Right atrium auricular region (tissue), 2 donors: ENCODE data around the gene SYCN. TPM values are rescaled to one million over a fixed set of nuclear protein-coding genes. Genes with fewer than 3 reads are reported as not detected.

ENCODE experiments used
- DNase-seq: peaks from one replicate; pipeline ENCODE4 v3.0.0-alpha.2; 2019; ENCODE audit warnings: low spot score
- H3K27ac ChIP-seq, 2 donors: fragments of 200-600 bp; sonication (generic); 1 replicate in 1 of 2; 2 replicates in 1 of 2; pipeline ENCODE4 v1.5.1; 2016 to 2019
- H3K27me3 ChIP-seq, 2 donors: fragments of 200-600 bp; sonication (generic); one replicate each; pipeline versions ENCODE4 v1.5.1 to v1.6.0; 2017 to 2019
- H3K36me3 ChIP-seq: fragments of 200-600 bp; sonication (generic); one replicate; pipeline ENCODE4 v1.5.1; 2016
- H3K4me1 ChIP-seq, 2 donors: fragments of 200-600 bp; sonication (generic); one replicate each; pipeline versions ENCODE4 v1.5.1 to v1.6.0; 2017 to 2019
- H3K4me3 ChIP-seq, 2 donors: fragments of 200-600 bp; sonication (generic); 1 replicate in 1 of 2; 2 replicates in 1 of 2; pipeline ENCODE4 v1.5.1; 2017 to 2019; ENCODE audit warnings: mild to moderate bottlenecking in 1 of 2, moderate library complexity in 1 of 2
- H3K9me3 ChIP-seq, 2 donors: fragments of 200-600 bp; sonication (generic); one replicate each; pipeline ENCODE4 v1.5.1; 2019
- CTCF ChIP-seq, 2 donors: fragments of 200-600 bp; sonication (generic); IDR thresholded peaks; one replicate each; pipeline ENCODE4 v1.5.1; 2019; ENCODE audit warnings: antibody characterized with exemption in 2 of 2
- total RNA-seq, 2 donors: library from RNA; depleted of rRNA; stranded (reverse); fragments of >200 nt; gene quantifications; one replicate each; pipeline ENCODE4 v1.1.0, GENCODE V29; 2016

Gene SYCN
- total RNA-seq, 2 donors from 2014 or later = not detected

- no peak overlapping the region for H3K4me3 ChIP-seq
- TF ChIP-seq CTCF (IDR thresholded peaks at IDR 0.05) = no peak
- H3K36me3 ChIP-seq = peaks cover 53% of the 10 kb centered on the region
- no peaks in the 10 kb centered on the region for H3K4me1 ChIP-seq
- no peak for DNase-seq
- H3K27ac ChIP-seq = no peak overlapping the region
- H3K27me3 ChIP-seq = no peaks in the 10 kb centered on the region
- H3K9me3 ChIP-seq = no peaks in the 10 kb centered on the region
Measured at GRCh38 chr19:39174142-39174541, 29.9 kb downstream of the SYCN start.

- Histone ChIP-seq H3K4me1 (no peaks in the 10 kb centered on the region), H3K4me3 (no peak overlapping the region), H3K9me3 (no peaks in the 10 kb centered on the region), H3K36me3 (peaks cover 48% of the 10 kb centered on the region), H3K27ac (no peak overlapping the region), H3K27me3 (no peaks in the 10 kb centered on the region)
- no peak for TF ChIP-seq CTCF (IDR thresholded peaks at IDR 0.05)
- no peak for DNase-seq
Measured at GRCh38 chr19:39173502-39173991, 30.5 kb downstream of the SYCN start.

GRCh38 chr19:39172700-39173501, 31.2 kb downstream of the SYCN start:
- peaks cover 41% of the 10 kb centered on the region for H3K36me3 ChIP-seq
- no peak for DNase-seq
- no peak for TF ChIP-seq CTCF (IDR thresholded peaks at IDR 0.05)
- no peaks in the 10 kb centered on the region for H3K4me1 ChIP-seq
- no peak overlapping the region for H3K4me3 ChIP-seq
- H3K27me3 ChIP-seq = no peaks in the 10 kb centered on the region
- no peak overlapping the region for H3K27ac ChIP-seq
- H3K9me3 ChIP-seq = no peaks in the 10 kb centered on the region

- Histone ChIP-seq H3K27ac (no peak overlapping the region), H3K4me3 (no peak overlapping the region), H3K9me3 (no peaks in the 10 kb centered on the region), H3K4me1 (peaks cover 0 to 10% of the 10 kb centered on the region in 2 donors), H3K27me3 (no peaks in the 10 kb centered on the region), H3K36me3 (peaks cover 32% of the 10 kb centered on the region)
- no peak for DNase-seq
- no peak for TF ChIP-seq CTCF (IDR thresholded peaks at IDR 0.05)
Measured at GRCh38 chr19:39171479-39172465, 32.3 kb downstream of the SYCN start.

DNA sequence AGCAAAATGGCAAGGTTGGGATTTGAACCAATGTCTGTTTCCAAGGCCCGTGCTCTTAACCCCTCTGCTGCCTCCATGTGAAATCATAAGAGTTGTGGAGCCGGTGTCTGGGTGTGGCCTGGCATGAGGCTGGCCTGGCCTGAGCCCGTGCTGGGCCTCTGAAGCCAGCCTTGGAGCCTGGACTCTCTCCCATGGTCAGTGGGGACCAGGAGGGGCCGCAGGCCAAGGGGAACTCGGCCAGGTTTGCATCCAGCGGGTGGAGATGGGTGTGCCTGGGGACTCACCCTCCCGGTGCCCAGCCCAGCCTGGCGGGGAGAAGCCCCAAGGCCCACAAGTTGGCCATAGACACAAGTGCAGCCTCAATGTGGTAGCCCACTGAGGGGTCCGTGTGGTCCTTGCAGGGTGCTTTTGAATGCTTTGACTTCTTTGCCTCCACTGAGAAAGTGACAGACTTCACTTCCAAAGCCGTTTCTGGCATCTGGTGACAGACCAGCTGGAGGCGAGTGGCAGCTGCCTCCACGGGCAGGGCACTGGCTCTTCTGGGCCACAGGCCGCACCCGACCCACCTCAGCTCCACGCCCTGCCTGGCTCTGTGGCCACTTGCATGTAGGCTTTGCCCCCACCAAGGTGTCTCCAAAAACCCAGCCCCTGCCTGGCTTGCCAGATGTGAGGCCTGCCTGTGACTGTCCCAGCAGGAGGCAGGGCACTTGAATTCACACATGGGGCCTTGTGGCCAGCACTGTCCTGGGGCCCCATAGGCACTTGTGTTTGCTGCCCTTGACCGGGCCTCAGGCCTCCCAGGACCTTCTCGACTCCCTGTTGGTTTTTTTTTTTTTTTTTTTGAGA, 33.5 kb downstream of the SYCN start:
- no peak for TF ChIP-seq CTCF (IDR thresholded peaks at IDR 0.05)
- no peak for DNase-seq
- Histone ChIP-seq H3K4me1 (peaks cover 0 to 21% of the 10 kb centered on the region in 2 donors), H3K27ac (no peak overlapping the region), H3K27me3 (no peaks in the 10 kb centered on the region), H3K9me3 (no peaks in the 10 kb centered on the region), H3K36me3 (peaks cover 32% of the 10 kb centered on the region), H3K4me3 (no peak overlapping the region)
